Chondrocyte (in vitro differentiated cells): ENCODE measurements around the gene SH2D3C. TPM values are rescaled to one million over a fixed set of nuclear protein-coding genes. Genes with fewer than 3 reads are reported as not detected.

Experiments used
- DNase-seq: peaks from one replicate; pipeline ENCODE4 v3.0.0; 2021; ENCODE audit warnings: mixed read lengths, low spot score
- H3K27ac Mint-ChIP-seq: one replicate; pipeline ENCODE4 v1.8.0; 2021; ENCODE audit warnings: mild to moderate bottlenecking, moderate library complexity, mixed read lengths; ENCODE audit not compliant: unreplicated experiment
- H3K27me3 Mint-ChIP-seq: 2 replicates; pipeline ENCODE4 v1.8.0; 2021; ENCODE audit warnings: low read depth, mixed read lengths
- H3K36me3 Mint-ChIP-seq: 2 replicates; pipeline ENCODE4 v1.8.0; 2021; ENCODE audit warnings: low read depth, mixed read lengths
- H3K4me1 Mint-ChIP-seq: 2 replicates; pipeline ENCODE4 v1.8.0; 2021; ENCODE audit warnings: low read depth, mild to moderate bottlenecking, mixed read lengths
- H3K4me3 Mint-ChIP-seq: one replicate; pipeline ENCODE4 v1.8.0; 2021; ENCODE audit warnings: mild to moderate bottlenecking, moderate library complexity, mixed read lengths; ENCODE audit not compliant: unreplicated experiment
- H3K9me3 Mint-ChIP-seq: 2 replicates; pipeline ENCODE4 v1.8.0; 2021; ENCODE audit warnings: low read depth, mixed read lengths
- CTCF ChIP-seq: fragments of 200-600 bp; sonication (generic); IDR thresholded peaks from 2 replicates; pipeline ENCODE4 v1.5.0; 2021; ENCODE audit warnings: antibody characterized with exemption, mild to moderate bottlenecking, moderate library complexity
- total RNA-seq: library from RNA; stranded (reverse); gene quantifications from 3 replicates; pipeline ENCODE4 v1.2.1, GENCODE V29; 2021

The SH2D3C gene
- total RNA-seq, 1 donor from 2014 or later: 9.9 TPM

GRCh38 chr9:127726871-127727270, 51.6 kb downstream of the SH2D3C start:
- no peak overlapping the region for H3K27ac Mint-ChIP-seq
- H3K27me3 Mint-ChIP-seq: no peaks in the 10 kb centered on the region
- H3K36me3 Mint-ChIP-seq: peaks cover 1% of the 10 kb centered on the region
- no peaks in the 10 kb centered on the region for H3K4me1 Mint-ChIP-seq
- TF ChIP-seq CTCF: no peak
- no peak for DNase-seq
- H3K4me3 Mint-ChIP-seq: no peak overlapping the region
- H3K9me3 Mint-ChIP-seq: no peaks in the 10 kb centered on the region

GRCh38 chr9:127724012-127724411, 54.5 kb downstream of the SH2D3C start:
- Mint-ChIP-seq H3K4me1 (peaks cover 3% of the 10 kb centered on the region), H3K27me3 (no peaks in the 10 kb centered on the region), H3K4me3 (no peak overlapping the region), H3K36me3 (no peaks in the 10 kb centered on the region), H3K27ac (no peak overlapping the region), H3K9me3 (no peaks in the 10 kb centered on the region)
- DNase-seq: peak; percentile 85
- no peak for TF ChIP-seq CTCF

- TF ChIP-seq CTCF: no peak
- Mint-ChIP-seq H3K27ac (no peak overlapping the region), H3K4me1 (peaks cover 3% of the 10 kb centered on the region), H3K36me3 (no peaks in the 10 kb centered on the region), H3K27me3 (no peaks in the 10 kb centered on the region), H3K9me3 (no peaks in the 10 kb centered on the region), H3K4me3 (no peak overlapping the region)
- no peak for DNase-seq
Measured at GRCh38 chr9:127723444-127723843, 55.0 kb downstream of the SH2D3C start.

- Mint-ChIP-seq H3K36me3 (no peaks in the 10 kb centered on the region), H3K9me3 (no peaks in the 10 kb centered on the region), H3K27ac (no peak overlapping the region), H3K4me1 (peaks cover 3% of the 10 kb centered on the region), H3K27me3 (no peaks in the 10 kb centered on the region), H3K4me3 (no peak overlapping the region)
- no peak for TF ChIP-seq CTCF
- no peak for DNase-seq
Measured at GRCh38 chr9:127723013-127723412, 55.5 kb downstream of the SH2D3C start.

- TF ChIP-seq CTCF: no peak
- no peaks in the 10 kb centered on the region for H3K36me3 Mint-ChIP-seq
Measured at GRCh38 chr9:127722055-127722745, 56.3 kb downstream of the SH2D3C start.

More at GRCh38 chr9:127722055-127722745, 56.3 kb downstream of the SH2D3C start:
- Mint-ChIP-seq H3K4me1 (peaks cover 3% of the 10 kb centered on the region), H3K27me3 (no peaks in the 10 kb centered on the region), H3K27ac (no peak overlapping the region), H3K9me3 (no peaks in the 10 kb centered on the region), H3K4me3 (no peak overlapping the region)
- DNase-seq: no peak
